Hepatocyte (in vitro differentiated cells): ENCODE measurements around the gene UNC13D. TPM values are rescaled to one million over a fixed set of nuclear protein-coding genes. Genes with fewer than 3 reads are reported as not detected.

Source experiments
- DNase-seq: peaks from one replicate; pipeline ENCODE4 v3.0.0-alpha.2; 2016; ENCODE audit warnings: low spot score
- H2AFZ ChIP-seq: fragments of 200-600 bp; sonication (generic); 2 replicates; pipeline ENCODE4 v1.6.0; 2016; ENCODE audit warnings: antibody characterized with exemption, mild to moderate bottlenecking
- H3K27ac ChIP-seq: fragments of 200-600 bp; sonication (generic); 2 replicates; pipeline ENCODE4 v1.5.1; 2016; ENCODE audit warnings: mild to moderate bottlenecking
- H3K27me3 ChIP-seq: fragments of 200-600 bp; sonication (generic); 2 replicates; pipeline ENCODE4 v1.6.1; 2016
- H3K36me3 ChIP-seq: fragments of 200-600 bp; sonication (generic); replicated peaks from 2 replicates; pipeline ENCODE4 v1.5.1; 2016; ENCODE audit warnings: low read depth; ENCODE audit not compliant: insufficient read depth
- H3K4me1 ChIP-seq: fragments of 200-600 bp; sonication (generic); 2 replicates; pipeline ENCODE4 v1.5.1; 2016; ENCODE audit warnings: mild to moderate bottlenecking, moderate library complexity; ENCODE audit not compliant: insufficient read depth
- H3K4me2 ChIP-seq: fragments of 200-600 bp; sonication (generic); 2 replicates; pipeline ENCODE4 v1.6.0; 2016
- H3K4me3 ChIP-seq: fragments of 200-600 bp; sonication (generic); 2 replicates; pipeline ENCODE4 v1.5.1; 2016; ENCODE audit warnings: mild to moderate bottlenecking
- H3K79me2 ChIP-seq: fragments of 200-600 bp; sonication (generic); 2 replicates; pipeline ENCODE4 v1.6.0; 2017; ENCODE audit warnings: mild to moderate bottlenecking
- H3K9me2 ChIP-seq: fragments of 200-600 bp; sonication (generic); replicated peaks from 2 replicates; pipeline ENCODE4 v1.6.0; 2017; ENCODE audit warnings: mild to moderate bottlenecking; ENCODE audit not compliant: insufficient read depth
- H3K9me3 ChIP-seq: fragments of 200-600 bp; sonication (generic); 2 replicates; pipeline ENCODE4 v1.5.1; 2016; ENCODE audit warnings: low read depth, mild to moderate bottlenecking
- H4K20me1 ChIP-seq: fragments of 200-600 bp; sonication (generic); 2 replicates; pipeline ENCODE4 v1.6.0; 2016; ENCODE audit warnings: mild to moderate bottlenecking; ENCODE audit not compliant: insufficient read depth, poor library complexity, severe bottlenecking
- EZH2 ChIP-seq: fragments of 200-600 bp; sonication (generic); IDR thresholded peaks from 2 replicates; pipeline ENCODE4 v1.6.1; 2016; ENCODE audit warnings: antibody characterized with exemption, mild to moderate bottlenecking, borderline replicate concordance
- EZH2phosphoT487 ChIP-seq: fragments of 200-600 bp; sonication (generic); IDR thresholded peaks from one replicate; pipeline ENCODE4 v1.6.1; 2018; ENCODE audit warnings: antibody characterized with exemption, mild to moderate bottlenecking, low read depth, moderate library complexity; ENCODE audit not compliant: unreplicated experiment, severe bottlenecking
- WGBS: methylation state at CpG from one replicate; pipeline ENCODE4 v1.1.6; 2016; ENCODE audit warnings: low lambda C conversion rate; ENCODE audit errors: missing lambda C conversion rate; 5-methylcytosine and 5-hydroxymethylcytosine counted together
- polyA plus RNA-seq: library from polyadenylated mRNA; unstranded; fragments of >200 nt; fragmentation: Nextera tagmentation; extraction: Ambion mirVana; gene quantifications from 2 replicates; pipeline ENCODE4 v1.2.1, GENCODE V29; 2016
- total RNA-seq: library from RNA; depleted of rRNA; stranded (reverse); fragments of >200 nt; gene quantifications from 2 replicates; pipeline ENCODE4 v1.2.3, GENCODE V29; 2014
- TF ChIP-seq, protein P1 (sequence below): fragments of 200-600 bp; sonication (generic); IDR thresholded peaks from 2 replicates; pipeline ENCODE4 v1.5.1; 2016; ENCODE audit warnings: antibody characterized with exemption, mild to moderate bottlenecking; ENCODE audit not compliant: poor library complexity

Gene UNC13D
- total and polyA plus RNA-seq, 2 experiments from 2014 or later = 2.2 to 8.8 TPM

DNA sequence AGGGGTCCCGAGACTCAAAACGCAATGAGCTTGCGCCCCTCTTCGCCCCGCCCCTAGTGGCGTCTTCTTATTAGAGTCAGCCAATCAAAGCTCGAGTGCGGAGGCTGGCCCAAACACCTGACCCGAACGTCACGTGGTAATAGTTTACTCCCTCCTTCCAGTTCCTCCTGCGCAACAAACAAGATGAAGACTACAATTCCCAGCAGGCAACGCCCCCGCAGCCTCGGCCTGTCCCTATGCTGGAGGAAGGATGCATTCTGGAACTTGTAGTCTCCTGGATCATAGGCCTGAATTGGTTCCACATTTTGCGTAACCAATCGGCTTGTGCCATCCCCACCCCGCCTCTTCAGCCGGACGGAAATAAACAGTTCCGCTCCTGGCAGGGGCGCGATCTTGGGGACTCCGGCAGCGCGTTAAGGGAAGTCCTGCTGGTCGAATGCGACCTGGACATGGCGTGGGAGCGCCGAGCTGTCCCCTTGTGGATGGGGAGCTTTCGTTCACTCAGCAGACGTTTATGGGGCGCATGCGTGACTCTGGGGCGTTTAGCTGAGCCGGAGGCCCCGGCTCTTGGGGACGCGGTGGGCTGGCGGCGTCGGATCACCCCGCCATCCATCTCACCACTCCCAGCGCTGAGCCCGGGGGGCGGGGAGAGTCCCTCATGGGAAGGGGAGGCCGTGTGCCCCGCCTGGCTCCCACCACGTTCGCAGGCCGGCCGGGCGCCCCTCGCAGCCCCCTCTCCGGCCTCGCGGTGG is 11.3 kb upstream of the UNC13D start, which contains the start of gene WBP2:
WBP2 (minus strand) TSS at position 26 of the 752 bp plus-strand sequence. CDS start 38 bp downstream, outside the sequence.
- peaks cover 24% of the 10 kb centered on the region for H3K79me2 ChIP-seq
- H3K36me3 ChIP-seq = no peaks in the 10 kb centered on the region
- peak within 1 kb of the TSS; percentile 91 for H3K27ac ChIP-seq
- H4K20me1 ChIP-seq = no peaks in the 10 kb centered on the region
- peak within 1 kb of the TSS; percentile 38 for H3K4me3 ChIP-seq
- peak; percentile 100 for DNase-seq
- H3K27me3 ChIP-seq = no peaks in the 10 kb centered on the region
- peak within 1 kb of the TSS; percentile 91 for H3K4me2 ChIP-seq
- 1% methylated on average over 47 of the region's 58 CpGs for WGBS
- TF ChIP-seq, protein P1, sequence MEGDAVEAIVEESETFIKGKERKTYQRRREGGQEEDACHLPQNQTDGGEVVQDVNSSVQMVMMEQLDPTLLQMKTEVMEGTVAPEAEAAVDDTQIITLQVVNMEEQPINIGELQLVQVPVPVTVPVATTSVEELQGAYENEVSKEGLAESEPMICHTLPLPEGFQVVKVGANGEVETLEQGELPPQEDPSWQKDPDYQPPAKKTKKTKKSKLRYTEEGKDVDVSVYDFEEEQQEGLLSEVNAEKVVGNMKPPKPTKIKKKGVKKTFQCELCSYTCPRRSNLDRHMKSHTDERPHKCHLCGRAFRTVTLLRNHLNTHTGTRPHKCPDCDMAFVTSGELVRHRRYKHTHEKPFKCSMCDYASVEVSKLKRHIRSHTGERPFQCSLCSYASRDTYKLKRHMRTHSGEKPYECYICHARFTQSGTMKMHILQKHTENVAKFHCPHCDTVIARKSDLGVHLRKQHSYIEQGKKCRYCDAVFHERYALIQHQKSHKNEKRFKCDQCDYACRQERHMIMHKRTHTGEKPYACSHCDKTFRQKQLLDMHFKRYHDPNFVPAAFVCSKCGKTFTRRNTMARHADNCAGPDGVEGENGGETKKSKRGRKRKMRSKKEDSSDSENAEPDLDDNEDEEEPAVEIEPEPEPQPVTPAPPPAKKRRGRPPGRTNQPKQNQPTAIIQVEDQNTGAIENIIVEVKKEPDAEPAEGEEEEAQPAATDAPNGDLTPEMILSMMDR = peak; percentile 61
- TF ChIP-seq EZH2 = no peak
- TF ChIP-seq EZH2phosphoT487 = no peak
- peak within 1 kb of the TSS; percentile 23 for H2AFZ ChIP-seq
- H3K4me1 ChIP-seq = peaks cover 5% of the 10 kb centered on the region
- H3K9me3 ChIP-seq = no peaks in the 10 kb centered on the region
- H3K9me2 ChIP-seq = no peaks in the 10 kb centered on the region

DNA sequence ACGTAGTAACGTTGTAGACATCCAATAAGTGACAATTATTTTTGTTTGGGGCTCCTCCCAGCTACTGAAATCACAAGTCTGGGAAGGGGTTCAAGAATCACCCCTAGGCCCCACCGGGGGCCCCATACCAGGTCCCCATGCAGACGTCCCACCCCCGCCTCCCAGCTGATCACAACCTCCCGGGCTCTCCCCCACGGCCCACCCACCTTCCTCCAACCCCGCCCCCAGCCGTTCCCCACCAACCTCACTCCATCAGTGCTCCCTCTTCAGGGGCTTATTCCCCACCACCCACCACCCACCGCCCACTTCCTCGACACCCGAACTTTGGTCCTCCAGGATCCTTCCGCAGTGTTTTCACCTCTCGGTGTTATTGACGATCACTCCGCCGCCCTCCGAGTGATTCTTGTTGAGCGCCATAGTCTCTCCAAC is 10.7 kb upstream of the UNC13D start:
- Histone ChIP-seq H2AFZ (no peak overlapping the region), H3K36me3 (no peaks in the 10 kb centered on the region), H3K9me3 (no peaks in the 10 kb centered on the region), H3K4me3 (peak overlapping the region; percentile 38), H3K27me3 (no peaks in the 10 kb centered on the region), H3K9me2 (no peaks in the 10 kb centered on the region), H3K4me1 (peaks cover 5% of the 10 kb centered on the region), H3K4me2 (peak overlapping the region; percentile 87), H3K27ac (peak overlapping the region; percentile 81), H3K79me2 (peaks cover 24% of the 10 kb centered on the region), H4K20me1 (no peaks in the 10 kb centered on the region)
- WGBS = under 1% methylated on average over 12 of the region's 19 CpGs
- DNase-seq = no peak
- TF ChIP-seq, protein P1 = peak; percentile 13
- TF ChIP-seq EZH2 = no peak

DNA sequence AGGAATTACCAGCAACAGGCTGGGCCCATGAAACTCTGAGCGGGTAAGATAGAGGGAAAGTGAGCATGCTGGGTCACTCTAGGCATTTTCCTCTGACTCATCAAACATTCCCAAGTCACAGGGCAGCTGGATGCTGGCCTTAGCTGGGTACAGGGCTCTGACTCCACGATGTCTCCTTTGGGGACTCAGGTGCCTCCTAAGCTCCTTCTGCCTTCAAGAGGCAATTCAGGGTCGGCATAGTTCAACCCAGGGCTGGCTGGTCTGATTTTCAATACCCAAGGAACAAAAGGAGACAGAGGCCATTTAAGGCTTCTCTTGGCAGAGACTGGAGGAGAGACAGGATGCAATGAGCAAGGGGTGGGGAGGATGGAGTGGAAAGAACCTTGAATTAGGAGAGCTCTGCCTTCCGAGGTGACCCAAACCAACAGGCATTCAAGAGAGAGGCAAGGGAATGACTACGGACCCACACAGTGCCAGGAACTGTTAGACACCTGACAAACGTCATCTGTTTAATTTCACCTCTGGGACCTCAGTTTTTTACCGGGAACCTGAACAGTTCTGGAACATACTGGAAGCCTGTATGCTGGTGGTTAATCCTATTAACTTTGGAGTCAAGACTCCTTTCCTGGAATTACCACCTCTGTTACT is 10.0 kb upstream of the UNC13D start:
- peaks cover 24% of the 10 kb centered on the region for H3K79me2 ChIP-seq

More for the DNA sequence above, 10.0 kb upstream of the UNC13D start:
- TF ChIP-seq EZH2 (no peak), EZH2phosphoT487 (no peak)
- TF ChIP-seq, protein P1 = no peak
- Histone ChIP-seq H3K27ac (peak overlapping the region; percentile 81), H3K27me3 (no peaks in the 10 kb centered on the region), H3K4me3 (peak overlapping the region; percentile 38), H3K4me1 (peaks cover 5% of the 10 kb centered on the region), H3K9me3 (no peaks in the 10 kb centered on the region), H4K20me1 (no peaks in the 10 kb centered on the region), H3K36me3 (no peaks in the 10 kb centered on the region), H3K9me2 (no peaks in the 10 kb centered on the region), H2AFZ (no peak overlapping the region), H3K4me2 (peak overlapping the region; percentile 87)
- peak; percentile 71 for DNase-seq
- WGBS = 48% methylated on average over 7 of the region's 7 CpGs
